Erythroblast (primary cell): ENCODE results near the gene SPOCK1.

Source experiments
- GATA1 ChIP-seq: IDR thresholded peaks from 2 replicates; pipeline ENCODE4 v1.6.1; 2011; ENCODE audit warnings: low read depth, mild to moderate bottlenecking, control low read depth, low read length, moderate library complexity
- POLR2A ChIP-seq: IDR thresholded peaks from 2 replicates; pipeline ENCODE4 v1.6.1; 2011; ENCODE audit warnings: mild to moderate bottlenecking, low read length

GRCh38 chr5:137405393-137405792 lies 93.7 kb downstream of the SPOCK1 start:
- TF ChIP-seq POLR2A (no peak), GATA1 (no peak)
